HFF-Myc (cell line): Measurements from ENCODE around the gene TICRR.

Source experiments
- DNase-seq: peaks from one replicate; pipeline ENCODE4 v3.0.0-alpha.2; 2011; ENCODE audit warnings: low read depth; ENCODE audit errors: extremely low read depth
- H3K4me3 ChIP-seq: replicated peaks from 2 replicates; pipeline ENCODE4 v1.5.1; 2011; ENCODE audit warnings: low read depth, mild to moderate bottlenecking, control low read depth, low read length
- TF ChIP-seq, protein P1 (sequence below): IDR thresholded peaks from 2 replicates; pipeline ENCODE4 v1.5.1; 2012; ENCODE audit warnings: mild to moderate bottlenecking, low read depth, low read length, control low read depth; ENCODE audit errors: missing control alignments

The TICRR gene

DNA sequence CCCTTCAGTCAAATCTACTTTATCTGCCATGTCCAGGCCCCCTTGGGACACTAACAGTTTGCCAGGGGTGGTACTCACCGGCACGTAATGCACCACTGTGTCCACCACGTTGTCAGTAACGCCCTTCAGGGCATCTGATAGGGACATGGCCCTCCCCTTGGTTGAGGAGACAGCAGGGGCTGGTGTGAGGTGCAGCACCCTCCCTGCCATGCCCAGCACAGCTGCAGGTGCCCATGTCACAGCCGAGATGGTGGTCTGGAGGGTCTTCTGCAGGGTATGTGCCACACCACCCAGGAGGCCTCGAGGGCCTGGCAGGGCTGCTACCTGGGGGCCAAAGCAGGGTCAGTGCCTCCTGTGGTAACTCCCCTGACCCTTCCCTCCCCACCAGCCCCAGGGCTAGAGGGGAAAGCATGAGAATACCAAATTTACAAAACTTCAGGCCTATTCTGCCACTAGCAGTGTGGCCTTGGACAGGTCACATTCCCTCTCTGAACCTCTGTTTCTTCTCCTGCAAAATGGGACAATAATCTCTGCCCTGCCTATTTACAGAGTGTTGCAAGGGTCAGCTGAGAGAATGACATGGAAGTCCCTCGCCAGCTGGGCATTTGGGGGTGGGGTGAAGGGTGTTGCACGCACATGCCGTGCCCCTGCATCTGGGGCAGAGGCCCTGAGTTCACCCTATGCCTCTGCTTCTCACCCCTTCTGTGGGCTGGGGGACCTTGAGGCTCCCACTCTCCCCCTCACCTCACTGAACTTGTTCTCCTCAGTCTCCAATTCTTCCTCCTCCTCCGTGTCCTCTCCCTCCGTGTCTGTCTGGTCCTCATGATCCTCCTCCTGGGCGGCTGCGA lies 91.8 kb downstream of the TICRR start:
- H3K4me3 ChIP-seq = no peak overlapping the region
- TF ChIP-seq, protein P1, sequence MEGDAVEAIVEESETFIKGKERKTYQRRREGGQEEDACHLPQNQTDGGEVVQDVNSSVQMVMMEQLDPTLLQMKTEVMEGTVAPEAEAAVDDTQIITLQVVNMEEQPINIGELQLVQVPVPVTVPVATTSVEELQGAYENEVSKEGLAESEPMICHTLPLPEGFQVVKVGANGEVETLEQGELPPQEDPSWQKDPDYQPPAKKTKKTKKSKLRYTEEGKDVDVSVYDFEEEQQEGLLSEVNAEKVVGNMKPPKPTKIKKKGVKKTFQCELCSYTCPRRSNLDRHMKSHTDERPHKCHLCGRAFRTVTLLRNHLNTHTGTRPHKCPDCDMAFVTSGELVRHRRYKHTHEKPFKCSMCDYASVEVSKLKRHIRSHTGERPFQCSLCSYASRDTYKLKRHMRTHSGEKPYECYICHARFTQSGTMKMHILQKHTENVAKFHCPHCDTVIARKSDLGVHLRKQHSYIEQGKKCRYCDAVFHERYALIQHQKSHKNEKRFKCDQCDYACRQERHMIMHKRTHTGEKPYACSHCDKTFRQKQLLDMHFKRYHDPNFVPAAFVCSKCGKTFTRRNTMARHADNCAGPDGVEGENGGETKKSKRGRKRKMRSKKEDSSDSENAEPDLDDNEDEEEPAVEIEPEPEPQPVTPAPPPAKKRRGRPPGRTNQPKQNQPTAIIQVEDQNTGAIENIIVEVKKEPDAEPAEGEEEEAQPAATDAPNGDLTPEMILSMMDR = no peak
- no peak for DNase-seq

DNA sequence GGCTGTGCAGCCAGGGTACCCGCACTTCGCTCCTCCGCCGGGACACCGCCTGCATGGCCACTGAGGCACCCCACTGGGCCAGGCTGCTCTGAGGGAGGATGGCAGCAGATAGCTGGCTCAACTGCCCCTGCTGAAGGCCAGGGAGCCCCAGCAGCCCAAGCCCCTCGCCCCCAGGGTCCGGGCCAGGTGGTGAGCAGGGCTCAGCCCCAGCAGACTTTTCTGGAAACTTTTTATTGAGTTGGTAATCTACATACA lies 92.4 kb downstream of the TICRR start:
- H3K4me3 ChIP-seq = no peak overlapping the region
- no peak for DNase-seq
- TF ChIP-seq, protein P1 = no peak

DNA sequence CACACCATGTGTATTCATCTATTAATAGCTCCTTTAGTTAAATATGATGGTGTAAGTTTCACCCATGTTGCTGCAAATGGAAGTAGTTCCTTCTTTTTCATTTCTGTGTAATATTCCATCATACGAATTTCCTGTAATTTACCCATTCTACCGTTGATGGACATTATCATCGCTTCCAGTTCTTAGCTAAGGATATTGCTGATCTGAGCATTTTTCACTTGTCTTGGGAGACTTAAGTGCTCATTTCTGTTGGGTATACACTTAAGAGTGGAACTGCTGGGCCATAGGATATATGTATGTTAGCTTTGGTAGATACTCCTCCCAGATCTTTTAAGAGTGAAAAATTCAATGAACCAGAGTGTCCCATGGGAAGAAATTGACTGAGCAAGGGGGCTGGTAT lies 92.9 kb downstream of the TICRR start:
- no peak for DNase-seq
- no peak overlapping the region for H3K4me3 ChIP-seq
- TF ChIP-seq, protein P1 = no peak

DNA sequence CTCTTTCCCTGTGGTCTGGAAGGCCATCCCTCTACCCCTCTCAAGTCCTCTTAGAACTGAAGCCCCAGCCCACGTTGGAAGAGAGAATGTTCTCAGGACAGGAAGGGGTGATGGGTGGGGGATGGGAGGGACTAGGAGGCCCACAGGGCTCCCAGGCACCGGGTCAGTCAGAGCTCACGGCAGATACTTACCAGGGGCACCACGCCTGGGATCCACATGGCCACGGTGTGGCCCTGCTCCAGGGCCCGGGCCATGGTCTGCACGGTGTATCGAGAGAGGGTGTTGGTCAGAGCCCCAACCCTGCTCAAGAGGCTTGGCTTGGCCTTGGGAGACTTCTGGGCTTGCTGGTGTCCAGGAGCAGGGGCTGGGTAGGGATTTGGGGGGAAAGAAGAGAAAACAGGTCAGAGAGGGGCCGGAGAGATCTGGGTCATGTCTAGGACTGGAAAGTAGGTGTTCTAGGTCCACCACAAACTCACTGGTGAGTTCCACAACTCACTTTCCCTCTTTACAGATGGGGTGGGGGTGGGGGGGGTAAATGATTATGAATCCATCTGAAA lies 94.1 kb downstream of the TICRR start:
- TF ChIP-seq, protein P1 = no peak
- H3K4me3 ChIP-seq = no peak overlapping the region
- DNase-seq = no peak

DNA sequence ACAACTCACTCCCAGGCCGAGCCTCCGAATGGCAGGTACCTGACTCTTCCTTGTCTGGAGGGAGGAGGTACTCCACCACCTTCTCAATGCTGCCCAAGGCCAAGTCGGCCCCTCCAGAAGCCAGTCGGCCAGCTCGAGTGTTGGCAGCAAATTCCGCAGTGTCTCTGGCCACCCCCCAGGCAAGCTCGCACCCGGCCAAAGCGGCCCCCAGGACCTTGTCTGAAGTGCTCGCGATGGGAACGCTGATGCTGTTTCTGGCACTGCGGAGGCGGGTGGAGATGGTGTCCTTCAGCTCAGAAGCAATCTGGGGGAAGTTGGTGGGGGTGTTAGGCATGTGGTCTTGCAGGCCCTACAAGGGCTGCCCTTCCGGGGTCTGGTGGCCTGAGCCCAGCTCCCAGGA lies 94.7 kb downstream of the TICRR start:
- TF ChIP-seq, protein P1 = no peak
- DNase-seq = no peak
- no peak overlapping the region for H3K4me3 ChIP-seq

DNA sequence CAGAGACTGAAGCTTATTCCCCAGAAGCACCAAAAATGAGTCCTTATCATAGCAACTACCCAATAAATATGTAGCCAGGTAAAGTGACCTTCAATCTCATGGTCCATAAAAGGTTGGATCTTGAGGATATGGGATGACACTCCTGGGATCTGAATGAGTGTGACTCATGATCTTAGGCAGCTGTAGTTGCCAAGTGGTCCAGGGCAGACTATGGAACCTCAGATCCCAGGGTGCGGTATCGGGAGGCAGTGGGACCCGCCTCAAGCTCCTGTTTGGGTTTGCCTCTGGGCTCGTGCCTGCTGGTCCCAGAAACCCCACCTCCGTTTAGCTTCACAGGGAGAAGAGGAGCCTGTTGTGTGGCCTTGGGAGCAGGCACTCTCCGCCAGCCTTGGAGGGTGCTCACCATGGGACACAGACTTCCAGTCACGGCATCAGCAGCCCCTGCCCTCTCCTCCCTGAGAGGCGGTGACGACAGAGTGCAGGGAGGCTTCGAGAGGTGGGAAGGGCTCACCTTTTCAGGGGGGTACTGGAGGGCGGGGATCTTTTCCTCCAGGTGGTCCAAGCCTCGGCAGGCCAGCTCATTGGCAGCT lies 95.8 kb downstream of the TICRR start:
- TF ChIP-seq, protein P1 = no peak
- no peak overlapping the region for H3K4me3 ChIP-seq
- no peak for DNase-seq
